Measurements from ENCODE around the gene CUEDC1.

Gene CUEDC1

DNA sequence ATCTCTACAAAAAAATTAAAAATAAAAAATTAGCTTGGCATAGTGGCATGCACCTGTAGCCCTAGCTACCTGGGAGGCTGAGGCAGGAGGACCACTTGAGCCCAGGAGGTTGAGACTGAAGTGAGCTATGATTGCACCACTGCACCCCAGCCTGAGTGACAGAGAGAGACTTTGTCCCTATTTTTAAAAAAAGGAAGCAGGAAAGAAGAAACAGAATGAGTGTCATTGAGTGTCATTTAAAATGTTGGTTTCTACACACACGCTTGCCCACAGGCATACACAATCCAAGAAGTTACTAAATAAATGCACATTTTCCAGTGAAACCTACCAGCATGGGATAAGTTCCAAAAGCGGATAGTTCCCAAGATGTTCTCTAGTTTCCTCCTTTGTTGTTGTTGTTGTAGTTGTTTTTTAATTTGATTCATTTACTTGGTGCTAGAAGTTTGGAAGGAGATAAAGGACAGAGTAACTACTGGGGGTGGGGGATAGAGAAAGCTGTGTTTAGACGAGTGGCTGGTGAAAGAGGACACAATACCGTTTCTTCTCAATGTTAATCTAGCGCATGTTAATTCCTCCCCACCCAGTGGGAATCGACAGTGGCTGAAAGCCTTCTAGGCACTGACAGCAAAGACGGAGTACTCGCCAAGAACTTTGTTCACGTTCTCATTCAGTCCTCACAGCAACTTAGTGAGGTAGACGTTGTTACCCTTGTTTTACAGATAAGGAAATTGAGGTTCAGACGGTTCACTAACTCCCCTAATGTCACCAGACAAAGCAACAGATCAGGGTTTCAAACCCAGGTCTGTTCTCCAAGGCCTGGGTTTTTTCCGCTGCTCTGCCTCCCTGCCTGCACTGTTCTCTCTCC, 122.7 kb downstream of the CUEDC1 start:
- Histone ChIP-seq H3K36me3 (replicated peaks; ENCODE audit: insufficient read depth, low read length) (no peaks in the 10 kb centered on the region), H3K4me1 (ENCODE audit: low read length) (no peaks in the 10 kb centered on the region), H3K4me3 (ENCODE audit: low read length) (no peak overlapping the region), H3K27ac (ENCODE audit: low read length) (no peak overlapping the region), H3K27me3 (replicated peaks; ENCODE audit: insufficient read depth, low read length) (no peaks in the 10 kb centered on the region), H3K79me2 (ENCODE audit: low read length) (no peaks in the 10 kb centered on the region), H3K9me2 (replicated peaks; ENCODE audit: insufficient read depth, low read length) (no peaks in the 10 kb centered on the region), H2AFZ (ENCODE audit: low read length) (no peak overlapping the region), H3K4me2 (ENCODE audit: low read depth, low read length) (no peak overlapping the region), H3F3A (ENCODE audit: insufficient read depth, low read length) (no peaks in the 10 kb centered on the region), H3K9me3 (replicated peaks; ENCODE audit: insufficient read depth, low read length) (no peaks in the 10 kb centered on the region), H4K20me1 (ENCODE audit: insufficient read depth, low read length) (no peaks in the 10 kb centered on the region), H3K9ac (ENCODE audit: low read length) (no peak overlapping the region)
- TF ChIP-seq, protein P1, sequence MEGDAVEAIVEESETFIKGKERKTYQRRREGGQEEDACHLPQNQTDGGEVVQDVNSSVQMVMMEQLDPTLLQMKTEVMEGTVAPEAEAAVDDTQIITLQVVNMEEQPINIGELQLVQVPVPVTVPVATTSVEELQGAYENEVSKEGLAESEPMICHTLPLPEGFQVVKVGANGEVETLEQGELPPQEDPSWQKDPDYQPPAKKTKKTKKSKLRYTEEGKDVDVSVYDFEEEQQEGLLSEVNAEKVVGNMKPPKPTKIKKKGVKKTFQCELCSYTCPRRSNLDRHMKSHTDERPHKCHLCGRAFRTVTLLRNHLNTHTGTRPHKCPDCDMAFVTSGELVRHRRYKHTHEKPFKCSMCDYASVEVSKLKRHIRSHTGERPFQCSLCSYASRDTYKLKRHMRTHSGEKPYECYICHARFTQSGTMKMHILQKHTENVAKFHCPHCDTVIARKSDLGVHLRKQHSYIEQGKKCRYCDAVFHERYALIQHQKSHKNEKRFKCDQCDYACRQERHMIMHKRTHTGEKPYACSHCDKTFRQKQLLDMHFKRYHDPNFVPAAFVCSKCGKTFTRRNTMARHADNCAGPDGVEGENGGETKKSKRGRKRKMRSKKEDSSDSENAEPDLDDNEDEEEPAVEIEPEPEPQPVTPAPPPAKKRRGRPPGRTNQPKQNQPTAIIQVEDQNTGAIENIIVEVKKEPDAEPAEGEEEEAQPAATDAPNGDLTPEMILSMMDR (IDR thresholded peaks at IDR 0.05; ENCODE audit: low read length) = no peak
- TF ChIP-seq EZH2 (optimal IDR thresholded peaks at IDR 0.05; ENCODE audit: low read depth, low read length) = no peak
- TF ChIP-seq EZH2phosphoT487 (IDR thresholded peaks at IDR 0.05; ENCODE audit: low read length) = no peak
- no peak for DNase-seq

- TF ChIP-seq EZH2 (optimal IDR thresholded peaks at IDR 0.05; ENCODE audit: low read depth, low read length) = no peak
- TF ChIP-seq, protein P1 (IDR thresholded peaks at IDR 0.05; ENCODE audit: low read length) = no peak
- no peak for TF ChIP-seq EZH2phosphoT487 (IDR thresholded peaks at IDR 0.05; ENCODE audit: low read length)
- H3F3A ChIP-seq (ENCODE audit: insufficient read depth, low read length) = no peaks in the 10 kb centered on the region
- H3K27ac ChIP-seq (ENCODE audit: low read length) = no peak overlapping the region
- no peaks in the 10 kb centered on the region for H3K4me1 ChIP-seq (ENCODE audit: low read length)
- no peak overlapping the region for H3K9ac ChIP-seq (ENCODE audit: low read length)
- DNase-seq = no peak
- H3K9me2 ChIP-seq (replicated peaks; ENCODE audit: insufficient read depth, low read length) = no peaks in the 10 kb centered on the region
- H3K27me3 ChIP-seq (replicated peaks; ENCODE audit: insufficient read depth, low read length) = no peaks in the 10 kb centered on the region
- H3K9me3 ChIP-seq (replicated peaks; ENCODE audit: insufficient read depth, low read length) = no peaks in the 10 kb centered on the region
- H3K79me2 ChIP-seq (ENCODE audit: low read length) = no peaks in the 10 kb centered on the region
- H3K4me3 ChIP-seq (ENCODE audit: low read length) = no peak overlapping the region
- H2AFZ ChIP-seq (ENCODE audit: low read length) = no peak overlapping the region
- H4K20me1 ChIP-seq (ENCODE audit: insufficient read depth, low read length) = no peaks in the 10 kb centered on the region
- no peaks in the 10 kb centered on the region for H3K36me3 ChIP-seq (replicated peaks; ENCODE audit: insufficient read depth, low read length)
- H3K4me2 ChIP-seq (ENCODE audit: low read depth, low read length) = no peak overlapping the region
These were observed 124.3 kb downstream of the CUEDC1 start for GRCh38 chr17:57830880-57831279.

- H3K36me3 ChIP-seq (replicated peaks; ENCODE audit: insufficient read depth, low read length) = no peaks in the 10 kb centered on the region
- no peak for TF ChIP-seq EZH2 (optimal IDR thresholded peaks at IDR 0.05; ENCODE audit: low read depth, low read length)
- TF ChIP-seq EZH2phosphoT487 (IDR thresholded peaks at IDR 0.05; ENCODE audit: low read length) = no peak
- TF ChIP-seq, protein P1 (IDR thresholded peaks at IDR 0.05; ENCODE audit: low read length) = no peak
- no peaks in the 10 kb centered on the region for H3K79me2 ChIP-seq (ENCODE audit: low read length)
- no peak for DNase-seq
- no peak overlapping the region for H3K4me3 ChIP-seq (ENCODE audit: low read length)
- no peak overlapping the region for H2AFZ ChIP-seq (ENCODE audit: low read length)
- H3K27me3 ChIP-seq (replicated peaks; ENCODE audit: insufficient read depth, low read length) = no peaks in the 10 kb centered on the region
- no peak overlapping the region for H3K4me2 ChIP-seq (ENCODE audit: low read depth, low read length)
- no peak overlapping the region for H3K27ac ChIP-seq (ENCODE audit: low read length)
- no peaks in the 10 kb centered on the region for H3K9me3 ChIP-seq (replicated peaks; ENCODE audit: insufficient read depth, low read length)
- no peaks in the 10 kb centered on the region for H4K20me1 ChIP-seq (ENCODE audit: insufficient read depth, low read length)
- no peaks in the 10 kb centered on the region for H3F3A ChIP-seq (ENCODE audit: insufficient read depth, low read length)
- H3K4me1 ChIP-seq (ENCODE audit: low read length) = no peaks in the 10 kb centered on the region
- H3K9me2 ChIP-seq (replicated peaks; ENCODE audit: insufficient read depth, low read length) = no peaks in the 10 kb centered on the region
- no peak overlapping the region for H3K9ac ChIP-seq (ENCODE audit: low read length)
These were observed 131.5 kb downstream of the CUEDC1 start for GRCh38 chr17:57823469-57824401.

All from MM.1S (cell line).